Islet precursor cell (in vitro differentiated cells): ENCODE data around the gene WDR37.
A peak's percentile ranks its signal among the peaks of the same experiment; 100 is the strongest.

Experiments used
- DNase-seq: peaks from one replicate; pipeline ENCODE4 v3.0.0-alpha.2; 2018

WDR37 gene

GRCh38 chr10:1078668-1079067 is 22.5 kb downstream of the WDR37 start:
- DNase-seq = no peak

- DNase-seq = no peak
These were observed 27.4 kb downstream of the WDR37 start for GRCh38 chr10:1083581-1083980.

- DNase-seq = no peak
These were observed 28.1 kb downstream of the WDR37 start for GRCh38 chr10:1084011-1084950.

- DNase-seq = no peak
These were observed 29.1 kb downstream of the WDR37 start for GRCh38 chr10:1085258-1085657.

- no peak for DNase-seq
These were observed 30.6 kb downstream of the WDR37 start for GRCh38 chr10:1086787-1087186.

- DNase-seq = no peak
These were observed 33.0 kb downstream of the WDR37 start for GRCh38 chr10:1089017-1089689.

GRCh38 chr10:1090696-1091095 is 34.5 kb downstream of the WDR37 start:
- no peak for DNase-seq

GRCh38 chr10:1093696-1094095 is 37.5 kb downstream of the WDR37 start:
- no peak for DNase-seq

- DNase-seq = no peak
These were observed 38.2 kb downstream of the WDR37 start for GRCh38 chr10:1094112-1095057.

GRCh38 chr10:1095498-1095897 is 39.3 kb downstream of the WDR37 start:
- peak; percentile 42 for DNase-seq

GRCh38 chr10:1096287-1096889 is 40.2 kb downstream of the WDR37 start:
- peak; percentile 43 for DNase-seq

GRCh38 chr10:1097436-1097835 is 41.3 kb downstream of the WDR37 start:
- peak; percentile 40 for DNase-seq

GRCh38 chr10:1100143-1100542 is 44.0 kb downstream of the WDR37 start:
- DNase-seq = no peak

GRCh38 chr10:1100691-1101368 is 44.6 kb downstream of the WDR37 start:
- peak; percentile 71 for DNase-seq

GRCh38 chr10:1101946-1102345 is 45.8 kb downstream of the WDR37 start:
- no peak for DNase-seq

GRCh38 chr10:1102416-1102815 is 46.2 kb downstream of the WDR37 start:
- no peak for DNase-seq

GRCh38 chr10:1102831-1103230 is 46.6 kb downstream of the WDR37 start:
- DNase-seq = no peak

GRCh38 chr10:1103551-1103950 is 47.4 kb downstream of the WDR37 start:
- DNase-seq = no peak

GRCh38 chr10:1104971-1105370 is 48.8 kb downstream of the WDR37 start:
- DNase-seq = no peak

- no peak for DNase-seq
These were observed 50.8 kb downstream of the WDR37 start for GRCh38 chr10:1107004-1107403.

GRCh38 chr10:1107679-1108078 is 51.5 kb downstream of the WDR37 start:
- DNase-seq = no peak
